H1 (cell line): ENCODE measurements around the gene CAMTA1. TPM values are rescaled to one million over a fixed set of nuclear protein-coding genes. Genes with fewer than 3 reads are reported as not detected.

Experiments
- CTCF ChIA-PET: fragments of 300-600 bp; sonication (Branson Sonifier 250); formaldehyde crosslinking; loops from one replicate; lab custom pipeline; 2021; ENCODE audit not compliant: partially characterized antibody; lab: Charles Lee
- POLR2A ChIA-PET: fragments of 300-600 bp; sonication (Branson Sonifier 250); formaldehyde crosslinking; loops from one replicate; lab custom pipeline; 2021; ENCODE audit warnings: inconsistent platforms; ENCODE audit not compliant: partially characterized antibody; lab: Charles Lee
- DNase-seq, 2 experiments: peaks; one replicate each; pipeline versions ENCODE4 v3.0.0 to v3.0.0-alpha.2; 2010 to 2022; ENCODE audit warnings: low spot score in 2 of 2, low read depth in 1 of 2, mixed read lengths in 1 of 2
- FAIRE-seq: peaks from 2 replicates; lab custom pipeline; 2011; peaks lifted over from hg19 to GRCh38; lab: Jason Lieb, UNC
- H2AFZ ChIP-seq: 2 replicates; pipeline ENCODE4 v1.8.1; 2012; ENCODE audit warnings: low read length, inconsistent platforms
- H2AK5ac ChIP-seq: 2 replicates; pipeline ENCODE4 v1.6.1; 2013; ENCODE audit warnings: low read depth, low read length
- H2BK120ac ChIP-seq: replicated peaks from 2 replicates; pipeline ENCODE3; 2013; ENCODE audit warnings: low read depth, low read length, inconsistent platforms
- H2BK12ac ChIP-seq: 2 replicates; pipeline ENCODE4 v1.6.1; 2013; ENCODE audit warnings: low read depth, low read length
- H2BK15ac ChIP-seq: 2 replicates; pipeline ENCODE4 v1.6.1; 2013; ENCODE audit warnings: low read length
- H2BK20ac ChIP-seq: 2 replicates; pipeline ENCODE4 v1.6.1; 2013; ENCODE audit warnings: low read length
- H2BK5ac ChIP-seq: 2 replicates; pipeline ENCODE4 v1.6.1; 2013; ENCODE audit warnings: low read depth, low read length
- H3K14ac ChIP-seq: 2 replicates; pipeline ENCODE4 v1.6.1; 2013; ENCODE audit warnings: inconsistent platforms; ENCODE audit not compliant: insufficient read length
- H3K18ac ChIP-seq: 2 replicates; pipeline ENCODE4 v1.6.1; 2013; ENCODE audit warnings: low read length; ENCODE audit errors: extremely low read depth
- H3K23ac ChIP-seq: 2 replicates; pipeline ENCODE4 v1.6.1; 2013; ENCODE audit warnings: inconsistent platforms; ENCODE audit not compliant: insufficient read length
- H3K23me2 ChIP-seq: 2 replicates; pipeline ENCODE4 v1.6.1; 2013; ENCODE audit warnings: low read depth, low read length
- H3K27ac ChIP-seq: 2 replicates; pipeline ENCODE4 v1.6.1; 2011; ENCODE audit warnings: low read depth, low read length, inconsistent platforms
- H3K27me3 ChIP-seq, 4 experiments: replicated peaks in 1 of 4; 1 replicate in 1 of 4; 2 replicates in 3 of 4; pipeline versions ENCODE4 v1.6.1 to v1.8.1; 2011 to 2013; ENCODE audit warnings: low read length in 3 of 4, mild to moderate bottlenecking in 3 of 4, inconsistent platforms in 2 of 4, mixed read lengths in 2 of 4, moderate library complexity in 1 of 4; ENCODE audit not compliant: control insufficient read depth in 3 of 4, insufficient read depth in 3 of 4; ENCODE audit errors: extremely low read depth in 1 of 4
- H3K36me3 ChIP-seq, 4 experiments: 2 replicates each; pipeline versions ENCODE4 v1.6.1 to v1.8.1; 2011 to 2013; ENCODE audit warnings: mild to moderate bottlenecking in 4 of 4, low read length in 3 of 4, moderate library complexity in 2 of 4, control low read depth in 1 of 4, inconsistent platforms in 1 of 4; ENCODE audit not compliant: insufficient read depth in 4 of 4, control insufficient read depth in 2 of 4
- H3K4ac ChIP-seq: replicated peaks from 2 replicates; pipeline ENCODE3; 2013; ENCODE audit warnings: low read length, low read depth, mixed read lengths, inconsistent platforms; ENCODE audit not compliant: insufficient read length
- H3K4me1 ChIP-seq, 4 experiments: replicated peaks in 1 of 4; 1 replicate in 1 of 4; 2 replicates in 3 of 4; pipeline versions ENCODE4 v1.6.1 to v1.8.1; 2011 to 2013; ENCODE audit warnings: low read length in 3 of 4, inconsistent platforms in 2 of 4, mixed read lengths in 1 of 4; ENCODE audit not compliant: insufficient read depth in 4 of 4, control insufficient read depth in 3 of 4
- H3K4me2 ChIP-seq, 2 experiments: 2 replicates each; pipeline versions ENCODE4 v1.6.1 to v1.8.1; 2011 to 2013; ENCODE audit warnings: low read depth in 2 of 2, low read length in 2 of 2, control low read depth in 1 of 2, inconsistent platforms in 1 of 2, mild to moderate bottlenecking in 1 of 2; ENCODE audit not compliant: insufficient read depth in 1 of 2
- H3K4me3 ChIP-seq, 4 experiments: fragments of 200-600, 300-600 bp in 1 of 4; sonication (generic), shearing (Covaris generic), sonication (Bioruptor Twin) in 1 of 4; 2 replicates each; pipeline versions ENCODE4 v1.5.1 to v1.8.1; 2011 to 2016; ENCODE audit warnings: low read length in 4 of 4, low read depth in 3 of 4, control low read depth in 2 of 4, inconsistent platforms in 2 of 4, mild to moderate bottlenecking in 2 of 4, mixed read lengths in 1 of 4, moderate library complexity in 1 of 4; ENCODE audit not compliant: insufficient read depth in 2 of 4; ENCODE audit errors: extremely low read depth in 1 of 4
- H3K56ac ChIP-seq: replicated peaks from 2 replicates; pipeline ENCODE3; 2013; ENCODE audit warnings: low read depth, mild to moderate bottlenecking, mixed read lengths, low read length, inconsistent platforms; ENCODE audit not compliant: insufficient read length
- H3K79me1 ChIP-seq: 2 replicates; pipeline ENCODE4 v1.6.1; 2013; ENCODE audit warnings: low read depth, low read length, control low read depth
- H3K79me2 ChIP-seq, 2 experiments: 2 replicates each; pipeline versions ENCODE4 v1.6.1 to v1.8.1; 2012 to 2013; ENCODE audit warnings: low read length in 2 of 2, mild to moderate bottlenecking in 2 of 2, inconsistent platforms in 1 of 2; ENCODE audit not compliant: insufficient read depth in 2 of 2, control insufficient read depth in 1 of 2
- H3K9ac ChIP-seq, 4 experiments: replicated peaks in 1 of 4; 1 replicate in 1 of 4; 2 replicates in 3 of 4; pipeline versions ENCODE4 v1.6.1 to v1.8.1; 2011 to 2013; ENCODE audit warnings: low read depth in 3 of 4, low read length in 3 of 4, control low read depth in 2 of 4, mild to moderate bottlenecking in 2 of 4, moderate library complexity in 2 of 4, inconsistent platforms in 1 of 4; ENCODE audit errors: extremely low read depth in 1 of 4
- H3K9me3 ChIP-seq, 2 experiments: 2 replicates each; pipeline versions ENCODE4 v1.6.1 to v1.8.1; 2012 to 2013; ENCODE audit warnings: mild to moderate bottlenecking in 2 of 2, moderate library complexity in 2 of 2, control low read depth in 1 of 2, inconsistent platforms in 1 of 2, low read depth in 1 of 2, low read length in 1 of 2, mixed read lengths in 1 of 2; ENCODE audit not compliant: insufficient read depth in 2 of 2
- H4K20me1 ChIP-seq, 2 experiments: replicated peaks in 1 of 2; 2 replicates each; pipeline versions ENCODE3 to v1.8.1; 2011 to 2013; ENCODE audit warnings: inconsistent platforms in 2 of 2, low read length in 2 of 2, mild to moderate bottlenecking in 1 of 2; ENCODE audit not compliant: insufficient read depth in 2 of 2, control insufficient read depth in 1 of 2
- H4K5ac ChIP-seq: 2 replicates; pipeline ENCODE4 v1.6.1; 2013; ENCODE audit warnings: low read length, low read depth, mixed read lengths, inconsistent platforms; ENCODE audit not compliant: insufficient read length
- H4K8ac ChIP-seq: 2 replicates; pipeline ENCODE4 v1.8.0; 2013; ENCODE audit warnings: mild to moderate bottlenecking, moderate library complexity, low read length, inconsistent platforms; ENCODE audit not compliant: insufficient read depth; ENCODE audit errors: extremely low read depth
- H4K91ac ChIP-seq: replicated peaks from 2 replicates; pipeline ENCODE3; 2013; ENCODE audit warnings: low read length, mixed read lengths, inconsistent platforms; ENCODE audit not compliant: insufficient read length
- CBX5 ChIP-seq: fragments of 300-800, 300-1000 bp; sonication (generic); IDR thresholded peaks from 2 replicates; pipeline ENCODE4 v1.7.1; 2016; ENCODE audit warnings: antibody characterized with exemption, low read length, low read depth
- CBX8 ChIP-seq: fragments of 300-800, 300-1000 bp; sonication (generic); IDR thresholded peaks from 2 replicates; pipeline ENCODE4 v1.7.1; 2016; ENCODE audit warnings: low read depth, low read length, borderline replicate concordance
- CHD2 ChIP-seq: IDR thresholded peaks from 2 replicates; pipeline ENCODE4 v1.6.1; 2012; ENCODE audit warnings: low read length, improper control_type of control experiment
- GTF2F1 ChIP-seq: IDR thresholded peaks from 2 replicates; pipeline ENCODE4 v1.6.1; 2012; ENCODE audit warnings: low read depth, low read length, improper control_type of control experiment, borderline replicate concordance
- PHF8 ChIP-seq: fragments of 200-600 bp; sonication (generic); conservative IDR thresholded peaks from 2 replicates; pipeline ENCODE4 v1.7.1; 2012; ENCODE audit warnings: low read depth, mild to moderate bottlenecking, inconsistent platforms, low read length, moderate library complexity
- SIN3A ChIP-seq, 2 experiments: IDR thresholded peaks in 1 of 2; conservative IDR thresholded peaks in 1 of 2; 2 replicates each; pipeline ENCODE4 v1.6.1; 2011 to 2012; ENCODE audit warnings: low read length in 2 of 2, improper control_type of control experiment in 1 of 2, low read depth in 1 of 2, mild to moderate bottlenecking in 1 of 2
- SUZ12 ChIP-seq: fragments of 200-600 bp; sonication (generic); IDR thresholded peaks from 2 replicates; pipeline ENCODE4 v1.6.1; 2012; ENCODE audit warnings: mild to moderate bottlenecking, inconsistent platforms, low read length, moderate library complexity, mixed read lengths
- TCF12 ChIP-seq: IDR thresholded peaks from 2 replicates; pipeline ENCODE4 v1.6.1; 2011; ENCODE audit warnings: low read depth, mild to moderate bottlenecking, low read length
- WGBS, 2 experiments: shearing (Covaris generic) in 1 of 2; methylation state at CpG; one replicate each; pipeline versions ENCODE4 v1.1.6 to v1.1.7; 2013 to 2015; ENCODE audit warnings: low lambda C conversion rate in 2 of 2, mixed read lengths in 2 of 2, inconsistent platforms in 1 of 2, low coverage in 1 of 2, missing lambda C conversion rate in 1 of 2; ENCODE audit not compliant: insufficient replicate concordance in 2 of 2, insufficient coverage in 1 of 2, insufficient read length in 1 of 2; ENCODE audit errors: extremely low coverage in 1 of 2, missing lambda C conversion rate in 1 of 2; 5-methylcytosine and 5-hydroxymethylcytosine counted together
- polyA plus RNA-seq, 7 experiments: library from polyadenylated mRNA; depleted of rRNA in 3 of 7; stranded (reverse) in 5 of 7; unstranded in 2 of 7; fragments of >200 nt in 5 of 7; fragments of 200-250 nt in 2 of 7; gene quantifications; 1 replicate in 5 of 7; 2 replicates in 1 of 7; 4 replicates in 1 of 7; pipeline versions ENCODE4 v1.2.1 to v1.2.3, GENCODE V29; 2011 to 2013; ENCODE audit warnings: missing spikeins in 2 of 7, mixed read lengths in 2 of 7
- total RNA-seq: library from RNA; stranded (reverse); fragmentation: NEBNext Ultra II Directional; extraction: Animal tissue kit (Norgen Biotek cat#: 25700); gene quantifications from 2 replicates; pipeline ENCODE4 v1.2.1, GENCODE V29; 2021

Gene CAMTA1
- total and polyA plus RNA-seq, 2 of the 8 experiments (the other 6 are each of a cell fraction or from before 2014, with no cell fraction given), result 65.0 to 119 TPM

- H2BK5ac ChIP-seq, result no peak overlapping the region
- no peak overlapping the region for H4K91ac ChIP-seq
- H2BK15ac ChIP-seq, result no peak overlapping the region
- H3K4me2 ChIP-seq, result no peak overlapping the region
- H4K5ac ChIP-seq, result no peak overlapping the region
- POLR2A ChIA-PET, result no interaction called here
- no peak overlapping the region for H3K4me3 ChIP-seq
- H2BK120ac ChIP-seq, result no peak overlapping the region
- H4K8ac ChIP-seq, result no peak overlapping the region
- H4K20me1 ChIP-seq, result no peaks in the 10 kb centered on the region
- WGBS, 2 experiments, result 90% methylated on average over 3 of the region's 3 CpGs; no CpG with 5 or more reads in 1 of the 2 experiments
- H3K36me3 ChIP-seq, result no peaks in the 10 kb centered on the region; a peak in 1 of 8 replicates
- CTCF ChIA-PET, result interaction anchor here (1.4 kb wide), 1 partner anchor 12 kb away, joined by 4 read pairs; no protein-coding TSS in a partner anchor
- no peak overlapping the region for H2BK20ac ChIP-seq
- no peak overlapping the region for H3K14ac ChIP-seq
- H3K27ac ChIP-seq, result no peak overlapping the region
- no peaks in the 10 kb centered on the region for H3K79me2 ChIP-seq
- H3K18ac ChIP-seq, result no peak overlapping the region
- no peaks in the 10 kb centered on the region; the same call in 1 of the 2 replicates for H3K23me2 ChIP-seq
- no peaks in the 10 kb centered on the region for H3K79me1 ChIP-seq
- FAIRE-seq, result no peak
- H2BK12ac ChIP-seq, result no peak overlapping the region
- H2AFZ ChIP-seq, result no peak overlapping the region
- no peak overlapping the region for H3K23ac ChIP-seq
- H3K4me1 ChIP-seq, result peaks cover 0 to 5% (median 0%) of the 10 kb centered on the region in 4 experiments; a peak in 1 of 7 replicates
- no peak for TF ChIP-seq CHD2
- TF ChIP-seq SIN3A (conservative IDR thresholded peaks at IDR 0.05 in 1 of 2, IDR thresholded peaks at IDR 0.05 in 1 of 2; ENCODE audit: low read depth in 1 of 2, low read length in 2 of 2), result no peak
- no peak for TF ChIP-seq CBX5
- TF ChIP-seq SUZ12, result no peak
- no peak for TF ChIP-seq TCF12
- TF ChIP-seq CBX8, result no peak
- no peak for TF ChIP-seq GTF2F1
- no peak for TF ChIP-seq PHF8
- TF ChIP-seq, all 59 proteins: peak for 0
- H3K56ac ChIP-seq, result no peak overlapping the region
- H3K27me3 ChIP-seq, result no peaks in the 10 kb centered on the region
- DNase-seq, result no peak
- H3K4ac ChIP-seq, result no peak overlapping the region
- H3K9me3 ChIP-seq, result peaks cover 6% of the 10 kb centered on the region in 2 experiments; a peak in 3 of 4 replicates
- no peak overlapping the region for H3K9ac ChIP-seq
- no peak overlapping the region for H2AK5ac ChIP-seq
These were observed 489.0 kb downstream of the CAMTA1 start for GRCh38 chr1:7274256-7274655.
